ENCODE data around the gene RPL19. TPM values are rescaled to one million over a fixed set of nuclear protein-coding genes. Genes with fewer than 3 reads are reported as not detected.
A peak's percentile ranks its signal among the peaks of the same experiment; 100 is the strongest.
"Not testable (repeated sequence)": the region's sequence is repeated elsewhere in the genome, so short reads cannot be mapped to it uniquely, and the experiment has no call there.

The RPL19 gene
- total RNA-seq, 1 experiment from 2014 or later, result 1,597 TPM

GRCh38 chr17:39244016-39244599 lies 44.0 kb downstream of the RPL19 start:
- DNase-seq (ENCODE audit: low read depth), result no peak

- DNase-seq (ENCODE audit: low read depth), result peak; percentile 74
These were observed 44.8 kb downstream of the RPL19 start for GRCh38 chr17:39244600-39245570.

- DNase-seq (ENCODE audit: low read depth), result no peak
These were observed 46.2 kb downstream of the RPL19 start for GRCh38 chr17:39246274-39246673.

- DNase-seq (ENCODE audit: low read depth), result not testable (repeated sequence)
These were observed 50.0 kb downstream of the RPL19 start for GRCh38 chr17:39250076-39250475.

GRCh38 chr17:39251997-39252396 lies 51.9 kb downstream of the RPL19 start:
- DNase-seq (ENCODE audit: low read depth), result no peak

GRCh38 chr17:39252788-39253460 lies 52.8 kb downstream of the RPL19 start:
- DNase-seq (ENCODE audit: low read depth), result no peak

Other genes with a start within 250 kb of the RPL19 start
- gene FBXO47, start 232.9 kb upstream of the RPL19 start, total RNA-seq (2014; rRNA removed; shearing (Covaris generic)), result not detected in 2 replicates
- gene PLXDC1, start 48.6 kb upstream of the RPL19 start, total RNA-seq (2014; rRNA removed; shearing (Covaris generic)), result 0.81 and 1.2 TPM in 2 replicates
- gene ARL5C, start 34.1 kb upstream of the RPL19 start, total RNA-seq (2014; rRNA removed; shearing (Covaris generic)), result not detected in 2 replicates
- 0.59 and 1.2 TPM in 2 replicates for gene CACNB1, start 2.6 kb upstream of the RPL19 start, total RNA-seq (2014; rRNA removed; shearing (Covaris generic))
- 0.07 TPM in 1 of 2 replicates, not detected in the other for gene STAC2, start 25.7 kb downstream of the RPL19 start, total RNA-seq (2014; rRNA removed; shearing (Covaris generic))
- 6.5 and 9.9 TPM in 2 replicates for gene FBXL20, start 201.3 kb downstream of the RPL19 start, total RNA-seq (2014; rRNA removed; shearing (Covaris generic))